Neural cell (in vitro differentiated cells): ENCODE measurements around the gene SEPTIN7. TPM values are rescaled to one million over a fixed set of nuclear protein-coding genes. Genes with fewer than 3 reads are reported as not detected.

Experiments
- H2AFZ ChIP-seq: fragments of 200-600, 300-800 bp; sonication (generic), shearing (Covaris generic); 2 replicates; pipeline ENCODE4 v1.6.0; 2014; ENCODE audit warnings: low read depth, mild to moderate bottlenecking, antibody characterized with exemption, low read length, moderate library complexity
- H3F3A ChIP-seq: fragments of 200-600 bp; shearing (Covaris generic); 2 replicates; pipeline ENCODE4 v1.6.1; 2016; ENCODE audit warnings: mild to moderate bottlenecking, moderate library complexity, mixed read lengths, antibody characterized with exemption, low read length; ENCODE audit not compliant: insufficient read depth, poor library complexity, severe bottlenecking
- H3K27ac ChIP-seq: fragments of 200-600, 300-800 bp; sonication (generic), shearing (Covaris generic); 2 replicates; pipeline ENCODE4 v1.5.1; 2014; ENCODE audit warnings: mild to moderate bottlenecking, low read length, moderate library complexity
- H3K27me3 ChIP-seq: fragments of 300-800, 200-600 bp; sonication (generic), shearing (Covaris generic); 2 replicates; pipeline ENCODE4 v1.6.0; 2014; ENCODE audit warnings: mild to moderate bottlenecking, low read depth, low read length, moderate library complexity; ENCODE audit not compliant: insufficient read depth
- H3K36me3 ChIP-seq: fragments of 300-800, 200-600 bp; sonication (generic), shearing (Covaris generic); 2 replicates; pipeline ENCODE4 v1.5.1; 2014; ENCODE audit warnings: mild to moderate bottlenecking, antibody characterized with exemption, low read length, moderate library complexity; ENCODE audit not compliant: insufficient read depth
- H3K4me2 ChIP-seq: fragments of 300-800, 200-600 bp; sonication (generic), shearing (Covaris generic); 2 replicates; pipeline ENCODE4 v1.6.0; 2014; ENCODE audit warnings: mild to moderate bottlenecking, low read length
- H3K4me3 ChIP-seq: fragments of 300-800, 200-600 bp; sonication (generic), shearing (Covaris generic); 2 replicates; pipeline ENCODE4 v1.5.1; 2014; ENCODE audit warnings: mild to moderate bottlenecking, low read length, moderate library complexity
- H3K79me2 ChIP-seq: fragments of 200-600 bp; shearing (Covaris generic); replicated peaks from 2 replicates; pipeline ENCODE4 v1.6.0; 2014; ENCODE audit warnings: mild to moderate bottlenecking, low read length, moderate library complexity; ENCODE audit not compliant: insufficient read depth
- H3K9ac ChIP-seq: fragments of 300-800, 200-600 bp; sonication (generic), shearing (Covaris generic); 2 replicates; pipeline ENCODE4 v1.6.1; 2016; ENCODE audit warnings: mild to moderate bottlenecking, low read length, mixed read lengths
- H3K9me2 ChIP-seq: fragments of 200-600 bp; shearing (Covaris generic); 2 replicates; pipeline ENCODE4 v1.6.1; 2016; ENCODE audit warnings: mild to moderate bottlenecking, low read length, mixed read lengths; ENCODE audit not compliant: insufficient read depth
- H3K9me3 ChIP-seq: fragments of 200-600, 300-800 bp; sonication (generic), shearing (Covaris generic); 2 replicates; pipeline ENCODE4 v1.6.1; 2016; ENCODE audit warnings: mild to moderate bottlenecking, mixed run types, low read length, moderate library complexity, mixed read lengths
- H4K20me1 ChIP-seq: fragments of 200-600 bp; shearing (Covaris generic); 2 replicates; pipeline ENCODE4 v1.6.1; 2016; ENCODE audit warnings: mild to moderate bottlenecking, mixed run types; ENCODE audit not compliant: insufficient read depth
- EP300 ChIP-seq: fragments of 450-650 bp; conservative IDR thresholded peaks from 2 replicates; pipeline ENCODE4 v1.6.1; 2014; ENCODE audit warnings: antibody characterized with exemption, mild to moderate bottlenecking, moderate library complexity; ENCODE audit not compliant: poor library complexity, severe bottlenecking
- EZH2 ChIP-seq: fragments of 200-600, 300-800 bp; shearing (Covaris generic), sonication (generic); IDR thresholded peaks from 2 replicates; pipeline ENCODE4 v1.6.1; 2014; ENCODE audit warnings: antibody characterized with exemption, low read length, borderline replicate concordance, mild to moderate bottlenecking; ENCODE audit not compliant: insufficient read depth, poor library complexity, severe bottlenecking
- MXI1 ChIP-seq: fragments of 450-650 bp; conservative IDR thresholded peaks from 2 replicates; pipeline ENCODE4 v1.6.1; 2014; ENCODE audit warnings: antibody characterized with exemption, mild to moderate bottlenecking; ENCODE audit not compliant: poor library complexity, severe bottlenecking
- POLR2AphosphoS5 ChIP-seq: IDR thresholded peaks from 2 replicates; pipeline ENCODE4 v1.6.1; 2012
- RAD21 ChIP-seq: fragments of 450-650 bp; conservative IDR thresholded peaks from 2 replicates; pipeline ENCODE4 v1.6.1; 2014; ENCODE audit warnings: antibody characterized with exemption, mild to moderate bottlenecking, moderate library complexity
- SMC3 ChIP-seq: fragments of 450-650 bp; conservative IDR thresholded peaks from 2 replicates; pipeline ENCODE4 v1.6.1; 2014; ENCODE audit warnings: antibody characterized with exemption, mild to moderate bottlenecking, moderate library complexity; ENCODE audit not compliant: poor library complexity
- TAF1 ChIP-seq: IDR thresholded peaks from 2 replicates; pipeline ENCODE4 v1.6.1; 2012; ENCODE audit warnings: low read depth
- polyA plus RNA-seq: library from polyadenylated mRNA; depleted of rRNA; stranded (reverse); fragments of >200 nt; gene quantifications from 2 replicates; pipeline ENCODE4 v1.2.3, GENCODE V29; 2014
- TF ChIP-seq, protein P1 (sequence below): fragments of 450-650 bp; IDR thresholded peaks from 2 replicates; pipeline ENCODE4 v1.5.1; 2014; ENCODE audit warnings: antibody characterized with exemption, mild to moderate bottlenecking, moderate library complexity; ENCODE audit not compliant: poor library complexity, severe bottlenecking
- TF ChIP-seq, protein P2 (sequence below): IDR thresholded peaks from 2 replicates; pipeline ENCODE4 v1.6.1; 2012; ENCODE audit warnings: borderline replicate concordance

SEPTIN7 gene
- polyA plus RNA-seq, 1 donor from 2014 or later, result 492 TPM

DNA sequence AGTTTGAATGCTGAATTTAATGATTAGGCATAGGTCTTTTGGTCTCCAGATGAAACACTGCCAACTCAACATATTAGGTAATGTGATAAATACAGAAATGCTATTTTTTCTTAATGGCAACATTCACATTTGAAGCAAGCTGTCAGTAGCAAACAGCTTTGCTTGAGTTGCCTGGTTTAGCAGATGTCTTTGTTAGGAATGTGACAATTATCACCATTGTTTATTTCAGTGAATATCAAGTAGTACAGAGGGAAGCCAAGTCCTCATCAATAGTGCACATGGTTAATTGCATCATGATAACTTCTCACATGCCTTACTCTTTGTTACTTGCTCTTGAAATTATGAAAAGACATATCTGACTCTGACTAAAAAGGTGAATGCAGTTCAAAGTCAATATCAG, 23.7 kb upstream of the SEPTIN7 start:
- no peak overlapping the region for H3K4me2 ChIP-seq
- no peaks in the 10 kb centered on the region for H3K9me3 ChIP-seq
- H3K79me2 ChIP-seq, result no peaks in the 10 kb centered on the region
- H3K27ac ChIP-seq, result no peak overlapping the region
- no peak overlapping the region for H3K4me3 ChIP-seq
- H3K9ac ChIP-seq, result no peak overlapping the region
- H3K36me3 ChIP-seq, result no peaks in the 10 kb centered on the region
- H3K9me2 ChIP-seq, result no peaks in the 10 kb centered on the region
- H3F3A ChIP-seq, result no peaks in the 10 kb centered on the region
- TF ChIP-seq RAD21 (no peak), EZH2 (no peak), POLR2AphosphoS5 (no peak), EP300 (no peak), SMC3 (no peak)
- TF ChIP-seq, protein P1, sequence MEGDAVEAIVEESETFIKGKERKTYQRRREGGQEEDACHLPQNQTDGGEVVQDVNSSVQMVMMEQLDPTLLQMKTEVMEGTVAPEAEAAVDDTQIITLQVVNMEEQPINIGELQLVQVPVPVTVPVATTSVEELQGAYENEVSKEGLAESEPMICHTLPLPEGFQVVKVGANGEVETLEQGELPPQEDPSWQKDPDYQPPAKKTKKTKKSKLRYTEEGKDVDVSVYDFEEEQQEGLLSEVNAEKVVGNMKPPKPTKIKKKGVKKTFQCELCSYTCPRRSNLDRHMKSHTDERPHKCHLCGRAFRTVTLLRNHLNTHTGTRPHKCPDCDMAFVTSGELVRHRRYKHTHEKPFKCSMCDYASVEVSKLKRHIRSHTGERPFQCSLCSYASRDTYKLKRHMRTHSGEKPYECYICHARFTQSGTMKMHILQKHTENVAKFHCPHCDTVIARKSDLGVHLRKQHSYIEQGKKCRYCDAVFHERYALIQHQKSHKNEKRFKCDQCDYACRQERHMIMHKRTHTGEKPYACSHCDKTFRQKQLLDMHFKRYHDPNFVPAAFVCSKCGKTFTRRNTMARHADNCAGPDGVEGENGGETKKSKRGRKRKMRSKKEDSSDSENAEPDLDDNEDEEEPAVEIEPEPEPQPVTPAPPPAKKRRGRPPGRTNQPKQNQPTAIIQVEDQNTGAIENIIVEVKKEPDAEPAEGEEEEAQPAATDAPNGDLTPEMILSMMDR, result no peak
- H2AFZ ChIP-seq, result no peak overlapping the region
- no peaks in the 10 kb centered on the region for H4K20me1 ChIP-seq
- H3K27me3 ChIP-seq, result no peaks in the 10 kb centered on the region

DNA sequence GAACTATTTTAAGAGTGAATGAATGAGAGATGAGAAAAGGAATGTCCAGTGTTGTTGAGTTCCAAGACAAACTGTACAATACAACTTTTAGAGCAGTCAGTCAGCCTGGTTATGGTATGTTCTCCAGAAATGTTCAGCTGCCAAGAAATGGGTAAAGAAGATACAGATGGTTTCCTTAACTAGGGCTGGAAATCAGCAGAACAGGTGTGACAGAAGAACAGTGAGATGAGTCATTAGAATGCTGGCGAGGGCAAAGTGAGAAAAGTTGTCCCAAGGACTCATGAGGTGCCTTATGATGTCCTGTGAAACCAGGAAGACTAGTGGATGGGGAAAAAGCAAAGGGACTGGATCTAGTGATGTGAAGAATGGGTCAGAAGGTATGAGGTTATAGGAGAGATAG, 20.8 kb upstream of the SEPTIN7 start:
- Histone ChIP-seq H4K20me1 (no peaks in the 10 kb centered on the region), H3K27me3 (no peaks in the 10 kb centered on the region), H3K4me2 (no peak overlapping the region), H3K9ac (no peak overlapping the region), H2AFZ (no peak overlapping the region), H3K9me2 (no peaks in the 10 kb centered on the region), H3K79me2 (no peaks in the 10 kb centered on the region), H3F3A (no peaks in the 10 kb centered on the region), H3K9me3 (no peaks in the 10 kb centered on the region), H3K27ac (no peak overlapping the region), H3K4me3 (no peak overlapping the region), H3K36me3 (no peaks in the 10 kb centered on the region)
- TF ChIP-seq, protein P1, result no peak
- no peak for TF ChIP-seq POLR2AphosphoS5
- no peak for TF ChIP-seq SMC3
- TF ChIP-seq, protein P2, sequence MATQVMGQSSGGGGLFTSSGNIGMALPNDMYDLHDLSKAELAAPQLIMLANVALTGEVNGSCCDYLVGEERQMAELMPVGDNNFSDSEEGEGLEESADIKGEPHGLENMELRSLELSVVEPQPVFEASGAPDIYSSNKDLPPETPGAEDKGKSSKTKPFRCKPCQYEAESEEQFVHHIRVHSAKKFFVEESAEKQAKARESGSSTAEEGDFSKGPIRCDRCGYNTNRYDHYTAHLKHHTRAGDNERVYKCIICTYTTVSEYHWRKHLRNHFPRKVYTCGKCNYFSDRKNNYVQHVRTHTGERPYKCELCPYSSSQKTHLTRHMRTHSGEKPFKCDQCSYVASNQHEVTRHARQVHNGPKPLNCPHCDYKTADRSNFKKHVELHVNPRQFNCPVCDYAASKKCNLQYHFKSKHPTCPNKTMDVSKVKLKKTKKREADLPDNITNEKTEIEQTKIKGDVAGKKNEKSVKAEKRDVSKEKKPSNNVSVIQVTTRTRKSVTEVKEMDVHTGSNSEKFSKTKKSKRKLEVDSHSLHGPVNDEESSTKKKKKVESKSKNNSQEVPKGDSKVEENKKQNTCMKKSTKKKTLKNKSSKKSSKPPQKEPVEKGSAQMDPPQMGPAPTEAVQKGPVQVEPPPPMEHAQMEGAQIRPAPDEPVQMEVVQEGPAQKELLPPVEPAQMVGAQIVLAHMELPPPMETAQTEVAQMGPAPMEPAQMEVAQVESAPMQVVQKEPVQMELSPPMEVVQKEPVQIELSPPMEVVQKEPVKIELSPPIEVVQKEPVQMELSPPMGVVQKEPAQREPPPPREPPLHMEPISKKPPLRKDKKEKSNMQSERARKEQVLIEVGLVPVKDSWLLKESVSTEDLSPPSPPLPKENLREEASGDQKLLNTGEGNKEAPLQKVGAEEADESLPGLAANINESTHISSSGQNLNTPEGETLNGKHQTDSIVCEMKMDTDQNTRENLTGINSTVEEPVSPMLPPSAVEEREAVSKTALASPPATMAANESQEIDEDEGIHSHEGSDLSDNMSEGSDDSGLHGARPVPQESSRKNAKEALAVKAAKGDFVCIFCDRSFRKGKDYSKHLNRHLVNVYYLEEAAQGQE, result no peak
- TF ChIP-seq TAF1, result no peak
- TF ChIP-seq EZH2, result no peak
- TF ChIP-seq RAD21, result no peak
- TF ChIP-seq MXI1, result no peak
